ENCODE measurements around the gene INO80C.

Gene INO80C

GRCh38 chr18:35430721-35431373, 66.9 kb downstream of the INO80C start:
- DNase-seq (ENCODE audit: low read depth in 3 of 3): no peak

DNA sequence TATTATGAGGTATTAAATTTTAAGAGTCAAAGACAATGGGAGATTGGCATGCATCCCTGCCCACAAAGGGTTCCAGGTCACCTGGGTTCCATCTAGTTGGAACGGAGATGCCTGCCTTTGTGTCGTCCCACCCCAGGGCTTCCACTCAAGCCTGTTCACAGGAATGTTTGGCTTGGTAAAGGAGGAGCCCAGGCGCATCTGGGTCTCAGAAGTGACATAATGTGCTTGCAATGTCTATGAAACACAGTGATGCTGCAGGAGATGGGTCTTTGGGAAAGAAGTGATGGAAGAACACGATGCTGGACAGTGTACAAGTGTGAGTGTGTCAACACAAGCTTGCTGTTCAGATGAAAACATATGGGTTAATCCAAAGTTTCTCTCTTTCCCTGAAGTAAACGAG, 71.0 kb downstream of the INO80C start:
- DNase-seq (ENCODE audit: low read depth in 3 of 3): no peak

- no peak for DNase-seq (ENCODE audit: low read depth in 3 of 3)
Measured at GRCh38 chr18:35424356-35424755, 73.4 kb downstream of the INO80C start.

- no peak for DNase-seq (ENCODE audit: low read depth in 3 of 3)
Measured at GRCh38 chr18:35422237-35422636, 75.5 kb downstream of the INO80C start.

- DNase-seq (ENCODE audit: low read depth in 3 of 3): no peak
Measured at GRCh38 chr18:35418610-35419009, 79.2 kb downstream of the INO80C start.

Measured in stimulated activated CD4-positive, alpha-beta T cell treated with anti-CD3 and anti-CD28 coated beads, TNF-alpha, amount 100 ng/mL, for 24 hours (primary cell).